ENCODE data around the gene ABHD3.

GRCh38 chr18:21612125-21613039 lies 92.2 kb downstream of the ABHD3 start, which contains the start of gene SNRPD1:
- TF ChIP-seq POLR2A (IDR thresholded peaks at IDR 0.05), result peak; percentile 76
- peak; percentile 92 to 99 (median 97) for TF ChIP-seq CTCF (IDR thresholded peaks at IDR 0.05)
